Mesenchymal stem cell (in vitro differentiated cells and primary cell): ENCODE measurements around the gene PAPPA2.

Source experiments
- DNase-seq: peaks from one replicate; pipeline ENCODE4 v3.0.0-alpha.2; 2013
- H2AFZ ChIP-seq: one replicate; pipeline ENCODE4 v1.6.1; 2013; ENCODE audit warnings: low read depth, mild to moderate bottlenecking, control low read depth, inconsistent platforms, low read length, moderate library complexity
- H2AK5ac ChIP-seq: 2 replicates; pipeline ENCODE4 v1.6.1; 2013; ENCODE audit warnings: low read length, moderate library complexity, mild to moderate bottlenecking, inconsistent platforms; ENCODE audit not compliant: severe bottlenecking
- H2BK120ac ChIP-seq: one replicate; pipeline ENCODE4 v1.6.1; 2013; ENCODE audit warnings: low read depth, mild to moderate bottlenecking, inconsistent platforms, low read length, moderate library complexity
- H2BK12ac ChIP-seq, 2 experiments: one replicate each; pipeline ENCODE4 v1.6.1; 2013; ENCODE audit warnings: inconsistent platforms in 2 of 2, low read length in 2 of 2, mild to moderate bottlenecking in 2 of 2, moderate library complexity in 2 of 2, control low read depth in 1 of 2
- H2BK15ac ChIP-seq: one replicate; pipeline ENCODE4 v1.6.1; 2013; ENCODE audit warnings: mild to moderate bottlenecking, low read depth, inconsistent platforms; ENCODE audit not compliant: poor library complexity, severe bottlenecking
- H2BK5ac ChIP-seq: 2 replicates; pipeline ENCODE4 v1.6.1; 2013; ENCODE audit warnings: low read depth, mild to moderate bottlenecking, low read length, control low read depth, inconsistent platforms; ENCODE audit not compliant: poor library complexity, severe bottlenecking
- H3K14ac ChIP-seq, 2 experiments: one replicate each; pipeline ENCODE4 v1.6.1; 2013; ENCODE audit warnings: inconsistent platforms in 2 of 2, low read length in 2 of 2, control low read depth in 1 of 2, mild to moderate bottlenecking in 1 of 2, moderate library complexity in 1 of 2
- H3K18ac ChIP-seq, 2 experiments: one replicate each; pipeline ENCODE4 v1.6.1; 2013; ENCODE audit warnings: inconsistent platforms in 2 of 2, low read length in 2 of 2, control low read depth in 1 of 2, low read depth in 1 of 2, mild to moderate bottlenecking in 1 of 2
- H3K23ac ChIP-seq, 2 experiments: one replicate each; pipeline ENCODE4 v1.6.1; 2013; ENCODE audit warnings: inconsistent platforms in 2 of 2, low read length in 2 of 2, mild to moderate bottlenecking in 2 of 2, moderate library complexity in 2 of 2, control low read depth in 1 of 2
- H3K27ac ChIP-seq: 2 replicates; pipeline ENCODE4 v1.5.1; 2013; ENCODE audit warnings: mild to moderate bottlenecking, moderate library complexity, low read length, control low read depth, inconsistent platforms; ENCODE audit not compliant: poor library complexity, severe bottlenecking
- H3K27me3 ChIP-seq, 2 experiments: 2 replicates each; pipeline versions ENCODE4 v1.6.1 to v1.7.0; 2013; ENCODE audit warnings: low read length in 2 of 2, mild to moderate bottlenecking in 2 of 2, moderate library complexity in 2 of 2, control low read depth in 1 of 2, inconsistent platforms in 1 of 2; ENCODE audit not compliant: control insufficient read depth in 1 of 2, insufficient read depth in 1 of 2
- H3K36me3 ChIP-seq, 2 experiments: 2 replicates each; pipeline versions ENCODE4 v1.6.1 to v1.7.0; 2013; ENCODE audit warnings: low read length in 2 of 2, control low read depth in 1 of 2, inconsistent platforms in 1 of 2, low read depth in 1 of 2, mild to moderate bottlenecking in 1 of 2; ENCODE audit not compliant: insufficient read depth in 2 of 2, control insufficient read depth in 1 of 2
- H3K4ac ChIP-seq, 2 experiments: one replicate each; pipeline ENCODE4 v1.6.1; 2013; ENCODE audit warnings: inconsistent platforms in 2 of 2, low read length in 2 of 2, mild to moderate bottlenecking in 2 of 2, moderate library complexity in 2 of 2, control low read depth in 1 of 2, low read depth in 1 of 2
- H3K4me1 ChIP-seq: 2 replicates; pipeline ENCODE4 v1.6.1; 2013; ENCODE audit warnings: low read depth, low read length, control low read depth; ENCODE audit not compliant: control insufficient read depth, insufficient read depth
- H3K4me2 ChIP-seq: 2 replicates; pipeline ENCODE4 v1.6.1; 2013; ENCODE audit warnings: low read length, mild to moderate bottlenecking, inconsistent platforms; ENCODE audit not compliant: poor library complexity, severe bottlenecking
- H3K4me3 ChIP-seq, 2 experiments: 2 replicates each; pipeline versions ENCODE4 v1.5.1 to v1.7.0; 2013; ENCODE audit warnings: low read length in 2 of 2, mild to moderate bottlenecking in 2 of 2, control low read depth in 1 of 2, low read depth in 1 of 2; ENCODE audit not compliant: insufficient read depth in 1 of 2
- H3K79me1 ChIP-seq: replicated peaks from 2 replicates; pipeline ENCODE4 v1.6.1; 2013; ENCODE audit warnings: mild to moderate bottlenecking, control low read depth, low read length, inconsistent platforms; ENCODE audit not compliant: poor library complexity, severe bottlenecking
- H3K9ac ChIP-seq: 2 replicates; pipeline ENCODE4 v1.7.0; 2013; ENCODE audit warnings: mild to moderate bottlenecking, low read length, moderate library complexity
- H3K9me3 ChIP-seq: 2 replicates; pipeline ENCODE4 v1.7.0; 2013; ENCODE audit warnings: mild to moderate bottlenecking, low read length; ENCODE audit not compliant: control insufficient read depth
- H4K8ac ChIP-seq: one replicate; pipeline ENCODE4 v1.6.1; 2013; ENCODE audit warnings: inconsistent platforms, mild to moderate bottlenecking, low read length, moderate library complexity
- H4K91ac ChIP-seq: one replicate; pipeline ENCODE4 v1.6.1; 2013; ENCODE audit warnings: mild to moderate bottlenecking, low read length, inconsistent platforms
- WGBS: methylation state at CpG from one replicate; pipeline ENCODE4 v1.1.7; 2013; ENCODE audit warnings: mixed read lengths; 5-methylcytosine and 5-hydroxymethylcytosine counted together

Gene PAPPA2

DNA sequence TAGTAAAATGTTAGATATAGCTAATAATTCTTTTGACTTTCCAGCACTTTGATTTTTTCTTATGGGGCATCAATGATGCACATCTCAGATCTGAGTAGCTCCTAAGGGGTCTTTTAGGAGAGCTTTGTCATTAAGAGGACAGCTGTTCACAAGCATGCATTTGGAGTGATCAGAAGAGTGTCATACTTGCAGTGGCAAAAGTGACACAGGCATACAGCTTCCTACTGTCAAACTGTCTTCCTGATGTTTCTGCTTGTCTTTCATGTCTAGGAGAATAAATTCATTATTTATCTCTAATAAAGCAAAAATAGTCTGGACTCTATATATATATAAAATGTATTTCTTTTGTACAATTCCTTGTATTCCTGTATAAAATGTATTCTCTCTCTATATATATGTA is 273.0 kb downstream of the PAPPA2 start:
- no peak for DNase-seq
- H2BK120ac ChIP-seq: no peak overlapping the region
- H3K23ac ChIP-seq: no peak overlapping the region
- peaks cover 0 to 2% of the 10 kb centered on the region in 2 experiments for H3K27me3 ChIP-seq
- H3K4me2 ChIP-seq: no peak overlapping the region
- H3K9ac ChIP-seq: no peak overlapping the region
- H3K18ac ChIP-seq: no peak overlapping the region
- no peak overlapping the region for H4K8ac ChIP-seq
- no peaks in the 10 kb centered on the region for H3K36me3 ChIP-seq
- H4K91ac ChIP-seq: no peak overlapping the region
- no peak overlapping the region for H2BK5ac ChIP-seq
- H3K4ac ChIP-seq: no peak overlapping the region
- H3K9me3 ChIP-seq: no peaks in the 10 kb centered on the region
- H3K4me3 ChIP-seq: no peak overlapping the region
- no peaks in the 10 kb centered on the region for H3K4me1 ChIP-seq
- no peak overlapping the region for H3K27ac ChIP-seq
- H2AK5ac ChIP-seq: no peak overlapping the region
- H3K14ac ChIP-seq: no peak overlapping the region
- H2BK15ac ChIP-seq: no peak overlapping the region
- no peak overlapping the region for H2BK12ac ChIP-seq
- H2AFZ ChIP-seq: no peak overlapping the region
- H3K79me1 ChIP-seq: no peaks in the 10 kb centered on the region

- no peak overlapping the region for H2BK120ac ChIP-seq
- no peak overlapping the region for H3K4me3 ChIP-seq
- no peak overlapping the region for H3K14ac ChIP-seq
- no peak overlapping the region for H4K8ac ChIP-seq
- H2BK15ac ChIP-seq: no peak overlapping the region
- 67% methylated on average over 4 of the region's 4 CpGs for WGBS
- no peaks in the 10 kb centered on the region for H3K36me3 ChIP-seq
- H4K91ac ChIP-seq: no peak overlapping the region
- H3K18ac ChIP-seq: no peak overlapping the region
- H3K27me3 ChIP-seq: no peaks in the 10 kb centered on the region
- no peak overlapping the region for H2BK12ac ChIP-seq
- DNase-seq: no peak
- no peak overlapping the region for H3K4ac ChIP-seq
- no peak overlapping the region for H3K9ac ChIP-seq
- H3K4me2 ChIP-seq: no peak overlapping the region
- no peak overlapping the region for H2BK5ac ChIP-seq
- H3K4me1 ChIP-seq: no peaks in the 10 kb centered on the region
- H3K27ac ChIP-seq: no peak overlapping the region
- no peaks in the 10 kb centered on the region for H3K9me3 ChIP-seq
- H2AK5ac ChIP-seq: no peak overlapping the region
- H3K79me1 ChIP-seq: no peaks in the 10 kb centered on the region
- no peak overlapping the region for H3K23ac ChIP-seq
- no peak overlapping the region for H2AFZ ChIP-seq
These were observed 278.2 kb downstream of the PAPPA2 start for GRCh38 chr1:176741181-176741580.

- Histone ChIP-seq H3K9me3 (no peaks in the 10 kb centered on the region), H3K23ac (no peak overlapping the region), H3K79me1 (no peaks in the 10 kb centered on the region), H2BK15ac (no peak overlapping the region), H3K9ac (no peak overlapping the region), H4K91ac (no peak overlapping the region), H3K4me2 (no peak overlapping the region), H2BK120ac (no peak overlapping the region), H2AK5ac (no peak overlapping the region), H3K4ac (no peak overlapping the region), H2AFZ (no peak overlapping the region), H3K27me3 (no peaks in the 10 kb centered on the region), H3K36me3 (no peaks in the 10 kb centered on the region), H2BK5ac (no peak overlapping the region), H3K27ac (no peak overlapping the region), H3K4me1 (no peaks in the 10 kb centered on the region), H4K8ac (no peak overlapping the region), H3K4me3 (no peak overlapping the region), H3K18ac (no peak overlapping the region), H3K14ac (no peak overlapping the region), H2BK12ac (no peak overlapping the region)
- DNase-seq: no peak
- WGBS: 100% methylated on average over 1 of the region's 2 CpGs
These were observed 279.3 kb downstream of the PAPPA2 start for GRCh38 chr1:176742322-176742721.

DNA sequence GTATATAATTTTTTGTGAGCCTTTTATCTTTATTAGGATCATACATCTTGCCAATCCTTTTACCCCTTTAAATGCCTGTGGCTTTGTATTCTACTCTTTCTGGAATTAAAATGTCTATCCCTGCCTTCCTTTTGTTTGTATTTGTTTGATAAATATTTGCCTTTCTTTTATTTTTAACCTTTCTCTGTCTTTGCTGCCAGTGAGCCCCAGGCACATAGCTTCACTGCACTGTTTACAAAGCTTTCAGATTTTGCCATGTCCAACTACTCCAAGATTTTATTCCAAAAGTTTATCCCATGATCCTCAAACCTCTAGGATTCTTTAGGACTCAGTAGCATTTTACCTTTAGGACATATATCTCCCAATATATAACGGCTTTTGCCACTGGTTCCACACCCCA is 281.2 kb downstream of the PAPPA2 start:
- Histone ChIP-seq H3K4me2 (no peak overlapping the region), H3K4me1 (no peaks in the 10 kb centered on the region), H2BK120ac (no peak overlapping the region), H3K79me1 (no peaks in the 10 kb centered on the region), H3K23ac (no peak overlapping the region), H3K27ac (no peak overlapping the region), H3K9me3 (no peaks in the 10 kb centered on the region), H2AFZ (no peak overlapping the region), H2AK5ac (no peak overlapping the region), H2BK12ac (no peak overlapping the region), H3K9ac (no peak overlapping the region), H2BK15ac (no peak overlapping the region), H3K36me3 (no peaks in the 10 kb centered on the region), H3K4ac (no peak overlapping the region), H4K8ac (no peak overlapping the region), H2BK5ac (no peak overlapping the region), H3K27me3 (no peaks in the 10 kb centered on the region), H3K14ac (no peak overlapping the region), H3K18ac (no peak overlapping the region), H4K91ac (no peak overlapping the region), H3K4me3 (no peak overlapping the region)
- no peak for DNase-seq
- no CpG with 5 or more reads among the region's 1 CpG for WGBS
